Measurements from ENCODE around the gene RMI2. TPM values are rescaled to one million over a fixed set of nuclear protein-coding genes. Genes with fewer than 3 reads are reported as not detected.

Gene RMI2
- total RNA-seq, 6 experiments from 2014 or later: 0.37 to 2.9 (median 1.0) TPM

DNA sequence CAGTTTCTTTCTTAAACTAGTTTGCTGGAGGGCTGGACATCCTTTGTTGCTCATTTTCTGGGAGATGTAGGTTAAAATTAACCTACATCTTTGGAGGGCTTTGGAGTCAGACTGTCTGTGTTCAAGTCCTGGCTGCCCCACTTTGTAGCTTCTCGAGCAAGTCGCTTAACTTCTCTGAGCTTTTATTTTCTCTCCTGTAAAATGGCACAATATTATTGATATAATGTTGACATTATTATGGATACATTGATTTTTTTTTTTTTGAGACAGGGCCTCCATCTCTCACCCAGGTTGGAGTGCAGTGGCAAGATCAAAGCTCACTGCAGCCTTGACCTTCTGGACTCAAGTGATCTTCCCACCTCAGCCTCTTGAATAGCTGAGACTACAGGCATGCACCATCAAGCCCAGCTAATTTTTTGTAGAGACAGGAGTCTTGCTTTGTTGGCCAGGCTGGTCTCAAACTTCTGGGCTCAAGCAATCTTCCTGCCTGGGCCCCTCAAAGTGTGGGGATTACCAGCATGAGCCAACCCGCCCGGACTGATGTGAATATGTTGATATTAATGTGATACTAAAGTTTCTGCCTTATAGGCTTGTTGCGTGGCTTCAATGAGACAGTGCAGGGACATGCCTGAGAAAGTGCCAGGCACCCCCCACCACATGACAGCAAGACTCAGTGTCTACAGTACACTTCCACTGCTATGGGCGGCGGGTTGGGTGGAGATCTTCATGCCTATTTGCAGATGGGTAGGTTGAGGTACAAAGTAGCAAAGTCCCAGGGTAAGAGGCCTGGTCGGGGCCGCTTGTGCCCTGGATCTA, 31.6 kb upstream of the RMI2 start:
- peaks cover 0 to 5% (median 0%) of the 10 kb centered on the region in 4 donors for H3K4me1 ChIP-seq
- H3K9me3 ChIP-seq: no peaks in the 10 kb centered on the region
- ATAC-seq (no peak), DNase-seq (no peak)
- no peak overlapping the region for H3K4me3 ChIP-seq
- intact Hi-C loops (cut with DNase I): no loop called here
- no peaks in the 10 kb centered on the region for H3K27me3 ChIP-seq
- no peak overlapping the region for H3K27ac ChIP-seq
- TF ChIP-seq, protein P1, sequence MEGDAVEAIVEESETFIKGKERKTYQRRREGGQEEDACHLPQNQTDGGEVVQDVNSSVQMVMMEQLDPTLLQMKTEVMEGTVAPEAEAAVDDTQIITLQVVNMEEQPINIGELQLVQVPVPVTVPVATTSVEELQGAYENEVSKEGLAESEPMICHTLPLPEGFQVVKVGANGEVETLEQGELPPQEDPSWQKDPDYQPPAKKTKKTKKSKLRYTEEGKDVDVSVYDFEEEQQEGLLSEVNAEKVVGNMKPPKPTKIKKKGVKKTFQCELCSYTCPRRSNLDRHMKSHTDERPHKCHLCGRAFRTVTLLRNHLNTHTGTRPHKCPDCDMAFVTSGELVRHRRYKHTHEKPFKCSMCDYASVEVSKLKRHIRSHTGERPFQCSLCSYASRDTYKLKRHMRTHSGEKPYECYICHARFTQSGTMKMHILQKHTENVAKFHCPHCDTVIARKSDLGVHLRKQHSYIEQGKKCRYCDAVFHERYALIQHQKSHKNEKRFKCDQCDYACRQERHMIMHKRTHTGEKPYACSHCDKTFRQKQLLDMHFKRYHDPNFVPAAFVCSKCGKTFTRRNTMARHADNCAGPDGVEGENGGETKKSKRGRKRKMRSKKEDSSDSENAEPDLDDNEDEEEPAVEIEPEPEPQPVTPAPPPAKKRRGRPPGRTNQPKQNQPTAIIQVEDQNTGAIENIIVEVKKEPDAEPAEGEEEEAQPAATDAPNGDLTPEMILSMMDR (IDR thresholded peaks at IDR 0.05): no peak
- no peak for TF ChIP-seq POLR2A (IDR thresholded peaks at IDR 0.05)
- no peaks in the 10 kb centered on the region for H3K36me3 ChIP-seq
- WGBS (ENCODE audit: insufficient coverage, low coverage, low lambda C conversion rate, missing lambda C conversion rate): 97% methylated on average over 9 of the region's 9 CpGs

DNA sequence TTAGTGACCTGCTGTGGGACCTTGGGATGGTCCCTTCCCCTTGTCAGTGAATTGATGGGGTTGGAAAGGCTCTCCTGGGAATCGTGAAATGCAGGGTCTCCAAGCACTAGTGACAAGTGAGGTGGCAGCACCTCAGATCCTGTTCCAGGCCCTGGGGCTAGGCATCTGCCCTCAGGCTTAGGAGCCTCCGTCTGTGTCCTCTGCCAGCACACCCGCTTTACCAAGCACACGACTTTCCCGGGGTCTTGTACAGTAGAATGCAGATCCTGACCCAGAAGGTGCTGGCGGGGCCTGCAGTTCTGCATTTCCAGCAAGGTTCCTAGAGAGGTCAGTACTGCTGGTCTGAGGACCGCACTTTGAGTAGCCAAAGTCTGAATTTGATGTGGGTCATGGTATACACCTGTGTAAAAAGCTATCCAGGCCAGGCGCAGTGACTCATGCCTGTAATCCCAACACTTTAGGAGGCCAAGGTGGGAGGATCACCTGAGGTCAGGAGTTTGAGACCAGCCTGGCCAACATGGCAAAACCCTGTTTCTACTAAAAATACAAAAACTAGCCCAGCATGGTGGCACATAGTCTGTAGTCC, 30.9 kb upstream of the RMI2 start:
- Histone ChIP-seq H3K27ac (no peak overlapping the region), H3K4me1 (peaks cover 0 to 5% (median 0%) of the 10 kb centered on the region in 4 donors), H3K4me3 (no peak overlapping the region), H3K9me3 (no peaks in the 10 kb centered on the region), H3K36me3 (no peaks in the 10 kb centered on the region), H3K27me3 (no peaks in the 10 kb centered on the region)
- DNase-seq: no peak
- no peak for ATAC-seq
- intact Hi-C loops (cut with DNase I): no loop called here
- WGBS (ENCODE audit: insufficient coverage, low coverage, low lambda C conversion rate, missing lambda C conversion rate): 93% methylated on average over 4 of the region's 8 CpGs
- TF ChIP-seq, protein P1 (IDR thresholded peaks at IDR 0.05): no peak
- TF ChIP-seq POLR2A (IDR thresholded peaks at IDR 0.05): no peak

DNA sequence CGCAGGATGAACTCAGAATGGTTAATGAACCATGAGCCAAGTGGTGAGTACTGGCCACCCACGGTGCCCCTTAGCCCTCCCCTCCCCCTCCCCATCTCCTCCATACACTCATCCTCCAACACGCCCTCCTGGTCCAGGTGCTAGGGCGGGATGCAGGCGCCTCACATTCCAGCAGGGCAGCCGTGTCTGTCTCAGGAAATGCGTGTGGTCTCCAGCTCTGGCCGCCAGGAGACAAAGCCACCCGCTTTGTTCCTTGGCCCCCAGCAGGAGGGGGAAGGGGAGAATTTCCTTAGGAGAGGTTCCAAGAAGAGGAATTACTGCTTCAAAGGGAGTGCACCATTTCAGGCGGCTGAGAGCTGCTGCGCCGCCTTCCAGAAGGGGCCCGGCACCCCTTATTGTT, 29.7 kb upstream of the RMI2 start:
- no peak overlapping the region for H3K4me3 ChIP-seq
- H3K27me3 ChIP-seq: no peaks in the 10 kb centered on the region
- DNase-seq: no peak
- H3K9me3 ChIP-seq: no peaks in the 10 kb centered on the region
- H3K36me3 ChIP-seq: no peaks in the 10 kb centered on the region
- no peak for TF ChIP-seq POLR2A (IDR thresholded peaks at IDR 0.05)
- TF ChIP-seq, protein P1 (IDR thresholded peaks at IDR 0.05): no peak
- WGBS (ENCODE audit: insufficient coverage, low coverage, low lambda C conversion rate, missing lambda C conversion rate): 50% methylated on average over 6 of the region's 13 CpGs
- H3K4me1 ChIP-seq: no peaks in the 10 kb centered on the region
- intact Hi-C loops (cut with DNase I): no loop called here
- H3K27ac ChIP-seq: no peak overlapping the region
- no peak for ATAC-seq

DNA sequence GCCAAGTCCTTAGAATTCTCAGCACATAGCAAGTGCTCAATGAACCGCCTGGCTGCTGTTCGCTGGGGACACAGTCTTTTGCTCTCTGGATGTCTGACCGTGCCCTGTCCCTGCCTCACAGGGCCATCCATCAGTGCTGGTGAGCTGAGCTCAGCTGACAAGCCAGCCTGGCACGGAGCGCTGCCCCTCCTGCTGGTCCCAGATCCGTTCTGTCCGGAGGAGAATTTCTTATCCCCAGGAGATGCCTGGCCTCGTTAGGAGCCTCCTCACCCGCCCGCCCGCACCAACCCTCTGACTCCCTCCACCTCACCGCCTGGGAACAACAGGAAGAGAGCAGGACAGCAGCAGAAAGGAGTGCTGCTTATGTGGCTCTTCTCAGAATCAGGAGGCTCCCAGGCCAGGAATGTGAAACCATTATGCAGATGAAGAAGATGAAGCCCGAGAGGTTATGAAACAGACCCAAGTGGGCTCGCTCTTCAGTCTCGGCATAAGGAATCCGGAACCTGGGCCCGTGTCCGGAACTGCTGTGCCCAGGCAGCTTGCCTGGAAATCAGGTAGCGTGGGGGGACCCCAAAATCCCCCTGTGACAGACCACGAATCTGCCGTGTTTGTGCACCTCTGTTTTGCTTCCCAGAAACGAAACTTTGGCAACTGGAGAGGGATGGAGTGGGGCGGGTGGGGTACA, 28.8 kb upstream of the RMI2 start:
- Histone ChIP-seq H3K4me3 (no peak overlapping the region), H3K27ac (no peak overlapping the region), H3K27me3 (no peaks in the 10 kb centered on the region), H3K4me1 (no peaks in the 10 kb centered on the region), H3K36me3 (no peaks in the 10 kb centered on the region), H3K9me3 (no peaks in the 10 kb centered on the region)
- TF ChIP-seq, protein P1 (IDR thresholded peaks at IDR 0.05): no peak
- TF ChIP-seq POLR2A (IDR thresholded peaks at IDR 0.05): no peak
- WGBS (ENCODE audit: insufficient coverage, low coverage, low lambda C conversion rate, missing lambda C conversion rate): 79% methylated on average over 9 of the region's 23 CpGs
- intact Hi-C loops (cut with DNase I): no loop called here
- no peak for ATAC-seq
- DNase-seq: no peak
